Measurements from ENCODE around the gene FCGR1A. TPM values are rescaled to one million over a fixed set of nuclear protein-coding genes. Genes with fewer than 3 reads are reported as not detected.
"Not testable (repeated sequence)": the region's sequence is repeated elsewhere in the genome, so short reads cannot be mapped to it uniquely, and the experiment has no call there.

The FCGR1A gene
- total RNA-seq, 1 donor from 2014 or later: not detected

DNA sequence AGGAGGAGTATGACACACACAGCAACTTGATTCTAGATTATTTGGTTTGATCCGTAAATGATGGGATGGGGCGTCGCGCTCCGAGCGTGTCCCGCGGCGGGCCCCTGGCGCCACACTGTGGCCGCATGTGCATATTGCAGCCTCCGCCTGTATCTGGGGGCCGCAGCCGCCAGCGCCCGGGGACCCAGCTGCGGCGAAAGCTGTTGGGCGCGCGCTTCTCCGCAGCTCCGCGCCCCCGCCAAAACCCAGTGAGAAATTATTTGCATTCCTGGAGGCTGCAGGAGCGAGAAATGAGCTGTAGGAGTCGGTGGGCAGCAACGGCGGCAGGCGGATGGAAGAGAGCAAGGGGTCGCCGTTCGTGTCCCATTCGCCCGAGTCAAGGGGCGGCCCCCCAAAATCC is 10.0 kb downstream of the FCGR1A start:
- Mint-ChIP-seq H3K27ac (ENCODE audit: unreplicated experiment) (peak overlapping the region; percentile 99), H3K4me3 (peak overlapping the region; percentile 99)
- peak; percentile 51 for DNase-seq (ENCODE audit: low read depth, low spot score)
- not testable (repeated sequence) for H3K27me3 Mint-ChIP-seq (ENCODE audit: low read depth); H3K9me3 Mint-ChIP-seq; H3K36me3 Mint-ChIP-seq (ENCODE audit: low read depth); H3K4me1 Mint-ChIP-seq
- TF ChIP-seq, protein P1, sequence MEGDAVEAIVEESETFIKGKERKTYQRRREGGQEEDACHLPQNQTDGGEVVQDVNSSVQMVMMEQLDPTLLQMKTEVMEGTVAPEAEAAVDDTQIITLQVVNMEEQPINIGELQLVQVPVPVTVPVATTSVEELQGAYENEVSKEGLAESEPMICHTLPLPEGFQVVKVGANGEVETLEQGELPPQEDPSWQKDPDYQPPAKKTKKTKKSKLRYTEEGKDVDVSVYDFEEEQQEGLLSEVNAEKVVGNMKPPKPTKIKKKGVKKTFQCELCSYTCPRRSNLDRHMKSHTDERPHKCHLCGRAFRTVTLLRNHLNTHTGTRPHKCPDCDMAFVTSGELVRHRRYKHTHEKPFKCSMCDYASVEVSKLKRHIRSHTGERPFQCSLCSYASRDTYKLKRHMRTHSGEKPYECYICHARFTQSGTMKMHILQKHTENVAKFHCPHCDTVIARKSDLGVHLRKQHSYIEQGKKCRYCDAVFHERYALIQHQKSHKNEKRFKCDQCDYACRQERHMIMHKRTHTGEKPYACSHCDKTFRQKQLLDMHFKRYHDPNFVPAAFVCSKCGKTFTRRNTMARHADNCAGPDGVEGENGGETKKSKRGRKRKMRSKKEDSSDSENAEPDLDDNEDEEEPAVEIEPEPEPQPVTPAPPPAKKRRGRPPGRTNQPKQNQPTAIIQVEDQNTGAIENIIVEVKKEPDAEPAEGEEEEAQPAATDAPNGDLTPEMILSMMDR (conservative IDR thresholded peaks at IDR 0.05): peak; percentile 69

DNA sequence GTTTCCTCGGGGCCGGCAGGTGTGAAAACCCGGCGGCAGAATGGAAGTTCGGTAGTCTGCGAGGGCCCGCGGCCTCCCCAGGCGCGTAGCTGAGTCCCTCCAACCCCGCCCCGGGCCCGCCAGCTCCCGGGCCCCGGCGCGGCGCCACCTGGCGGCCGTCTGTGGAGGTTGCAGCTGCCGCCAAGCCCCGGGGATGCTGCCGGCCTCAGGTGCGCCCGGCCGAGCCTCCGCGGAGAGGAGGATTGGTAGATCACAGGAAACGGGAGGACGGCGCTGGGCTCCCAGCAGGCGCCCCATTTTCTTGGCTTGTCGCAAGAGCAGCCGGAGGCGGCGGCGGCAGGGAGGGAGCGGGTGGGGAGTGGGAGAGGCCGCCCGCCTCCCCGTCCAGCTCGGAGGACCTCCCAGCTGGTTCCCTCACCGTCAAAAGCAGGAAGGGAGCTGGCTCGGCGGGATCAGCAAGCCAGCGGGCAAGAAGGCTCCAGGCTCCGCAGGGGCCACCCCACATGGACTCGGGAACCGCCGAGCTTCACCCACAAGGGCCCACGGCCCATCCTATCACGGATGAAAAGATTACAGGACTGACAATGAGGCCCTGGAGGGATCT is 10.5 kb downstream of the FCGR1A start:
- not testable (repeated sequence) for H3K36me3 Mint-ChIP-seq (ENCODE audit: low read depth); H3K27me3 Mint-ChIP-seq (ENCODE audit: low read depth); H3K4me3 Mint-ChIP-seq; H3K9me3 Mint-ChIP-seq; H3K4me1 Mint-ChIP-seq; H3K27ac Mint-ChIP-seq (ENCODE audit: unreplicated experiment)
- TF ChIP-seq, protein P1 (conservative IDR thresholded peaks at IDR 0.05): peak; percentile 61
- DNase-seq (ENCODE audit: low read depth, low spot score): peak; percentile 59

DNA sequence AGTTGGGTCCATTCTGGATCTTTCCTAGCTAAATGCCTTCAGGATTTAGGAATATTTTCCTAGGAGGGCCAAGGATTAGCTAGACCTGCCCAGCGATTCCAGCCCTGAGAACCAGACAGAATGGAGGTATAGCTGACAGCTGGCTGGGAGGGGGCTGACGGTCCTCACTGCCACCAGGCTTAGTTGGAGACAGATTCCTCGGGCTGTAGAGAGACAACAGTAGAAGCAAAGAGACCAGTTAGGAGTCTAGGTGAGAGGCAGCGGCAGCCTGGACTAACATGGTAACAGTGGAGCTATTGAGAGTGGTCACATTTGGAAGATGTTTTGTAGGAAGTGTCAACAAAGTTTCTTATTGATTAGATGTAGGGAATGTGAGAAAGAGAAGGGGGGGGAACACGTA is 11.4 kb downstream of the FCGR1A start:
- H3K27ac Mint-ChIP-seq (ENCODE audit: unreplicated experiment); DNase-seq (ENCODE audit: low read depth, low spot score); H3K27me3 Mint-ChIP-seq (ENCODE audit: low read depth); H3K4me1 Mint-ChIP-seq; H3K36me3 Mint-ChIP-seq (ENCODE audit: low read depth); H3K4me3 Mint-ChIP-seq; H3K9me3 Mint-ChIP-seq: not testable (repeated sequence)

DNA sequence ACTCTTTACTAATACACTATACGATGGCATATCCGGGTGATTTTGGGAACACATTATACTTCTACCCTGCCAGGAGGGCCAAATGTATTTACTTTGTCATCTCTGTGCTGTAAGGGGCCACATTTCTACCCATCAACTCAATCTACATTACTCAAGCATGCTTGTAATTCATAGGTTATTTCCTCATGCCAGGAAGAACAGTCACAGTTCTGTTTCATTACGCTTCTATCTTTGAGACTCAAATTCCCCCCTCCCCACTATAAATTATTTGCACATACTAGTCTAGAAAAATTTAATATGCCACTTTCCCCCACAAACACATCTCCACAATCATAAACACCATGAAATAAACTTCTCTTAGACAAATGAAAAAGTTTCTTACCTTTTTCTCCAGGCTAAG is 19.1 kb downstream of the FCGR1A start:
- H3K4me1 Mint-ChIP-seq; H3K4me3 Mint-ChIP-seq; H3K36me3 Mint-ChIP-seq (ENCODE audit: low read depth); DNase-seq (ENCODE audit: low read depth, low spot score); H3K9me3 Mint-ChIP-seq; H3K27ac Mint-ChIP-seq (ENCODE audit: unreplicated experiment); H3K27me3 Mint-ChIP-seq (ENCODE audit: low read depth): not testable (repeated sequence)

DNA sequence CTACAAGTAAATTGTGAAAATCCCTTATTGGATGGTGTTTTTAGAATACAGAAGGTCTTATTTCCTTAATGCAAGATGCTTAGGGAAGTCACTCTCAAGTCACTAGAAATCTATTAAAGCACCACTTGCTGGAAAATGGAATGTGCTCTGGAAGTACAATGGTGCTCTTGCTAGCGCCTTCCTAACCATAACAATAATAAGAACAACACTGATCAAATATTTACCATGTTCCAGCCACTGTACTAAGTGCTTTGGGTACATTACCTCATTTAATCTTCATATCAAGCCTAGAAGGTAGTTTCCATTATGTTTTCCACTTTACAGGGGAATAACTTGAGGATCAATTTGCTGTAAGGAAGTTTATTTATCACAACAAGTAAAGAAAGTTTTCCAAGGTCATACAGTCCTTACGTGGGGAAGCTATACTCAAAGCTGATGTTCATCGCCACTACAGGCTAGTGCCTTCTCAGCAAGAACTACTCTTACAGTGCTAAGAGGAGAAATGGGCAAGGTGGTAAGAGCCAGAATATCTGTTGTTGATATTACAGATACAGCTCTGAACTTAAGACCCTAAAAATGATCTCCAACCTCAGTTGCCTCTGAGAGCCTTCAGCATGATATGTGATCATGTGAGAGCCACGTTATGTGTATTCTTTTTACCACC is 22.1 kb downstream of the FCGR1A start:
- not testable (repeated sequence) for H3K36me3 Mint-ChIP-seq (ENCODE audit: low read depth); H3K9me3 Mint-ChIP-seq; H3K4me1 Mint-ChIP-seq; H3K4me3 Mint-ChIP-seq; DNase-seq (ENCODE audit: low read depth, low spot score); H3K27ac Mint-ChIP-seq (ENCODE audit: unreplicated experiment); H3K27me3 Mint-ChIP-seq (ENCODE audit: low read depth)

DNA sequence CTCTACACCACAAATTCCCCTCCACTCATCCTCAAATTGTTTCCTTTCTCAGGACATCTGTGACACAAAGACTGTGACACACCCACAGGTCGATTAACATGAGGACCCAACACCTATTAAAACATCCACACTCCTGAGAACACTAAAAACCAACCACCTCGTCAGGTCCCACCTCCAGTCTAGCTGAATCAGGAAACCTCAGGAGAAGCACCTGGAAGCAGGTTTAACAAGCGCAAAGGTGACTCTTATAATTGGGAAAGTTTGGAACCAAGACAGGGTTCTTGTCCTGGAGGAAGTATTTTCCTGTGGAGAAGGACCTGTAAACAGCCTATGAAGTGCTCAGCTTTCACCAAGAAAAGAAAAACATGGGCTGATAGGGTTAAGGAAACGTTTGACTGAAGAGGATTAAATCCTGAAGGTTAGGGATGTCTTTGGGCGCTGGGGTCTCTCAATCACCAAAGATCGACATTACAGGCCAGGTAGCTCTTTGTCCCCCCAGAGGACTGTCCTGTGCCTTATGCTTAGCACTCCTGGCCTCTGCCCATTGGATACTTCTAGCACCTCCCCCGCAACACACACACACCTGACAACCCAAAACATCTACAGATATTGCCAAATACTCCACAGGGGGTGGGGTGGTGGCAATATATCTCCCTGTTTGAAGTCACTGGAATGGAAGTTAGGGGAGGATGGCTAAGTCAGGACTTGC is 28.4 kb downstream of the FCGR1A start:
- not testable (repeated sequence) for H3K9me3 Mint-ChIP-seq; H3K27me3 Mint-ChIP-seq (ENCODE audit: low read depth); DNase-seq (ENCODE audit: low read depth, low spot score); H3K27ac Mint-ChIP-seq (ENCODE audit: unreplicated experiment); H3K36me3 Mint-ChIP-seq (ENCODE audit: low read depth)
- peaks cover 12% of the 10 kb centered on the region for H3K4me1 Mint-ChIP-seq
- peak overlapping the region; percentile 100 for H3K4me3 Mint-ChIP-seq

DNA sequence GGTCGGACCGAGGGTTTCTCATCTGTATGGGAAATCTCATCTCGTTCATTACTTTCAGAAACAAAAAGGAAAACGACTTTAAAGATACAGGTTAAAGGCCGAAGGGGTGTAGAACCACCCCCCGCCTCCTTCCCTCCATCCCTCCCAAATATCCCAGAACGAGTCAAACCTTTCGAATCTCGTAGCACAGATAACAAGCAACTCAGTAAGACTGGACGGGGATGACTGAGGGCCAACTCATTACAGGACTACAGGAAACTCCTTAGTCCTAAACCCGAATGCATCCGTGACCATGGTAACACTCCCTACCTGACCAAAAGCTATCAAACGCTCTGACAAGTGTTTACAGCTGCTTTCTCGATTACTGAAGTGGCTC is 29.0 kb downstream of the FCGR1A start:
- DNase-seq (ENCODE audit: low read depth, low spot score); H3K9me3 Mint-ChIP-seq; H3K27me3 Mint-ChIP-seq (ENCODE audit: low read depth); H3K36me3 Mint-ChIP-seq (ENCODE audit: low read depth): not testable (repeated sequence)
- Mint-ChIP-seq H3K4me3 (peak overlapping the region; percentile 100), H3K27ac (ENCODE audit: unreplicated experiment) (peak overlapping the region; percentile 35), H3K4me1 (peaks cover 12% of the 10 kb centered on the region)

DNA sequence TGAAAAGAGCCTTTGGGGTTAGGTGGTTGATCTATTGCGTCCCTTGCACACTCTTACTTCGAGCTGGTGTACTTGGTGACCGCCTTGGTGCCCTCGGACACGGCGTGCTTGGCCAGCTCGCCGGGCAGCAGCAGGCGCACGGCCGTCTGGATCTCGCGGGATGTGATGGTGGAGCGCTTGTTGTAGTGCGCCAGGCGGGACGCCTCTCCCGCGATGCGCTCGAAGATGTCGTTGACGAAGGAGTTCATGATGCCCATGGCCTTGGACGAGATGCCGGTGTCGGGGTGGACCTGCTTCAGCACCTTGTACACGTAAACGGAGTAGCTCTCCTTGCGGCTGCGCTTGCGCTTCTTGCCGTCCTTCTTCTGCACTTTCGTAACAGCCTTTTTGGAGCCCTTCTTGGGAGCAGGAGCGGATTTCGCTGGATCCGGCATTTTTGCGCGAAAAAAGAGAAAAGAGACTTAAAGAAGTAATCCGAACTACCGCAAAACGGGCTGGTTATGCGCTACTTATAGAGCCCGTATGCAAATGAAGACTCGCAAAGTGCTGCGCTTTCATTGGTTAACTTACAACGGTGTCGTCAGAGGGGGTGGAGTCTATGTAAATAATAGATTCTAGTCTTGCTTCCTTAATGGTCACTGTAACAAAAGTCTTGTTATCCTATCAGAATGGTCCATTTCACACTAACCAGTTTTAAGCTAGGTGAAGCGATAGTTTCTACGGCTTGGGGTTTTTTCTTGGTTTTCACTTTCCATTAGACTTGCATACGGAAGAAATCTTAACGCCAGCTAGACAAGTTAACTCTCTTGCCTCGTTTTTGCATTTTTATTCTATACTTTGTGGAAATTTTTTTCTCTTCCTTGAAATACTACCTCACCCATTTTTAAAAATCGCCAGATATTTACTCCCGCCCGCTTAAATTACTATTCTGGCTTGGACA is 29.7 kb downstream of the FCGR1A start:
- H3K36me3 Mint-ChIP-seq (ENCODE audit: low read depth); H3K9me3 Mint-ChIP-seq; H3K27me3 Mint-ChIP-seq (ENCODE audit: low read depth): not testable (repeated sequence)
- Mint-ChIP-seq H3K27ac (ENCODE audit: unreplicated experiment) (peak overlapping the region; percentile 97), H3K4me1 (peaks cover 12% of the 10 kb centered on the region), H3K4me3 (peak overlapping the region; percentile 100)
- DNase-seq (ENCODE audit: low read depth, low spot score): peak; percentile 54

DNA sequence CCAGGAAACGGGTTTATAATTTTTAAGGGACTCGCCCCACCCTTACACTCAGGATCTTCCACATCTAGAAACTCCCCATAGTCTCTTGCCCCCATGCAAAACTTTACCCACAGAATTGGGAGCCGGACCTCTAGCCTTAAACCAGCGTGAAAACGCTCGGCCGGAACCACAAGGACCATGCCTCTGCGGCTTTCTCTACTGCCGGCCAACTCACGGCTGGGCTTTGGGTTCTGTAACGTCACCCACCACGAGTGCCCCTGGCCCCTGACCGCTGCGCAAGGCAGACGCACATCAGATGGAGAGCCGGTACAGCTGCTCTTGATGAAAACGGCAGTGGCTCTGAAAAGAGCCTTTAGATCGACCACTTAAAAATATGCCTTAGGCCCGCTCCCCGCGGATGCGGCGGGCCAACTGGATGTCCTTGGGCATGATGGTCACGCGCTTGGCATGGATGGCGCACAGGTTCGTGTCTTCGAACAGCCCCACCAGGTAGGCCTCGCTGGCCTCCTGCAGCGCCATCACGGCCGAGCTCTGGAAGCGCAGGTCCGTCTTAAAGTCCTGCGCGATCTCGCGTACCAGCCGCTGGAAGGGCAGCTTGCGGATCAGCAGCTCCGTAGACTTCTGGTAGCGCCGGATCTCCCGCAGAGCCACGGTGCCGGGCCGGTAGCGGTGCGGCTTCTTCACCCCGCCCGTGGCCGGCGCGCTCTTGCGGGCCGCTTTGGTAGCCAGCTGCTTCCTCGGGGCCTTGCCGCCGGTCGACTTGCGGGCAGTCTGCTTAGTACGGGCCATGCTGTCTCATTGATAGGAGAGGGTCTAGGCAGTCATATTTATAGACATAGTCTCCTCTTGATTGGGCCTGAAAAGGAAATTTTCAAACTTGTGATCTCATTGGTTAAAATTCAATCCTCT is 30.7 kb downstream of the FCGR1A start:
- not testable (repeated sequence) for H3K27me3 Mint-ChIP-seq (ENCODE audit: low read depth); H3K36me3 Mint-ChIP-seq (ENCODE audit: low read depth); H3K9me3 Mint-ChIP-seq
- H3K4me3 Mint-ChIP-seq: peak overlapping the region; percentile 100
- peak overlapping the region; percentile 96 for H3K27ac Mint-ChIP-seq (ENCODE audit: unreplicated experiment)
- H3K4me1 Mint-ChIP-seq: peaks cover 12% of the 10 kb centered on the region
- DNase-seq (ENCODE audit: low read depth, low spot score): peak; percentile 68

DNA sequence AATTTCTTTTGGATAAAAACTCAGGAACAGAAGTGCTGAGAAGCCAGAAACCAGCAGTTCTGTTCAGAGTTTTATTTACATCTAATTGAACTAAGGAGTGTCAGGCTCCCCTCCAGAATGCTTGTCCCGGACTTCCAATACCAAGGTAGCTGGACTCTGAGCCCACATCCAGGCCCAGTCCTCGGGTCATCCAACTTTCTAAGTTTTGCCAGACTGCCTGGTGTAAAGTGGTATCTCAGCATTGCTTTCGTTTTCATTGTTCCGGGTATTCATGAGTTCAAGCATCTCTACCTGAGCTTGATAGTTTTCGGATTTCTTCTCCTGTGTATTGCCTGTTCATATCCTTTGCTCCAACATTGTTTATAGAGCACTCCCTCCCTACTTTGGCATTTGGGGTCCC is 37.9 kb downstream of the FCGR1A start:
- not testable (repeated sequence) for H3K4me1 Mint-ChIP-seq; H3K36me3 Mint-ChIP-seq (ENCODE audit: low read depth); H3K9me3 Mint-ChIP-seq; DNase-seq (ENCODE audit: low read depth, low spot score); H3K27me3 Mint-ChIP-seq (ENCODE audit: low read depth); H3K27ac Mint-ChIP-seq (ENCODE audit: unreplicated experiment); H3K4me3 Mint-ChIP-seq
